Inferior parietal cortex (tissue), 1 donor: ENCODE data around the gene CACNA1F.

ENCODE experiments used
- DNase-seq: peaks from one replicate; pipeline ENCODE4 v3.0.0-alpha.2; 2016; ENCODE audit errors: extremely low spot score

The CACNA1F gene

GRCh38 chrX:49230500-49231232 lies 2.5 kb downstream of the CACNA1F start:
- no peak for DNase-seq

GRCh38 chrX:49228185-49228584 lies 5.0 kb downstream of the CACNA1F start:
- no peak for DNase-seq

- DNase-seq: no peak
These were observed 5.4 kb downstream of the CACNA1F start for GRCh38 chrX:49227726-49228125.

GRCh38 chrX:49226946-49227345 lies 6.2 kb downstream of the CACNA1F start:
- no peak for DNase-seq

- no peak for DNase-seq
These were observed 7.3 kb downstream of the CACNA1F start for GRCh38 chrX:49225858-49226257.

- no peak for DNase-seq
These were observed 11.3 kb downstream of the CACNA1F start for GRCh38 chrX:49221868-49222267.

- no peak for DNase-seq
These were observed 13.0 kb downstream of the CACNA1F start for GRCh38 chrX:49220100-49220499.

GRCh38 chrX:49214996-49215526 lies 18.1 kb downstream of the CACNA1F start:
- no peak for DNase-seq

GRCh38 chrX:49214416-49214815 lies 18.7 kb downstream of the CACNA1F start:
- no peak for DNase-seq

- no peak for DNase-seq
These were observed 20.3 kb downstream of the CACNA1F start for GRCh38 chrX:49212861-49213260.

GRCh38 chrX:49212209-49212608 lies 20.9 kb downstream of the CACNA1F start:
- no peak for DNase-seq

GRCh38 chrX:49211074-49211473 lies 22.1 kb downstream of the CACNA1F start:
- DNase-seq: no peak

GRCh38 chrX:49210406-49210805 lies 22.7 kb downstream of the CACNA1F start:
- no peak for DNase-seq

- DNase-seq: no peak
These were observed 23.5 kb downstream of the CACNA1F start for GRCh38 chrX:49209434-49210251.

GRCh38 chrX:49208399-49208798 lies 24.7 kb downstream of the CACNA1F start:
- DNase-seq: no peak

GRCh38 chrX:49206543-49206942 lies 26.6 kb downstream of the CACNA1F start:
- no peak for DNase-seq

- DNase-seq: no peak
These were observed 27.7 kb downstream of the CACNA1F start for GRCh38 chrX:49205443-49205842.

- no peak for DNase-seq
These were observed 28.4 kb downstream of the CACNA1F start for GRCh38 chrX:49204709-49205108.

- no peak for DNase-seq
These were observed 29.1 kb downstream of the CACNA1F start for GRCh38 chrX:49204017-49204416.

GRCh38 chrX:49203536-49203935 lies 29.6 kb downstream of the CACNA1F start:
- no peak for DNase-seq

GRCh38 chrX:49202022-49202421 lies 31.1 kb downstream of the CACNA1F start:
- DNase-seq: no peak

- DNase-seq: peak; percentile 68
These were observed 33.0 kb downstream of the CACNA1F start, which contains the start of gene SYP for GRCh38 chrX:49199906-49200771. SYP (minus strand) TSS chrX:49200193; CDS start chrX:49200186, 7 bp downstream.
